Hematopoietic multipotent progenitor cell treated with erythropoietin and hydrocortisone succinate and interleukin-3 and kit ligand, for 8 days (in vitro differentiated cells): Measurements from ENCODE around the gene CERS2.

ENCODE experiments used
- DNase-seq: peaks from one replicate; pipeline ENCODE4 v3.0.0-alpha.2; 2015

Gene CERS2

GRCh38 chr1:150997126-150997872 lies 22.7 kb upstream of the CERS2 start:
- DNase-seq, result no peak

- DNase-seq, result peak; percentile 44
Measured at GRCh38 chr1:150995896-150996295, 21.3 kb upstream of the CERS2 start.

GRCh38 chr1:150995460-150995859 lies 20.8 kb upstream of the CERS2 start:
- DNase-seq, result no peak

- DNase-seq, result no peak
Measured at GRCh38 chr1:150994248-150994647, 19.6 kb upstream of the CERS2 start.

GRCh38 chr1:150992626-150993025 lies 18.0 kb upstream of the CERS2 start:
- DNase-seq, result no peak

- no peak for DNase-seq
Measured at GRCh38 chr1:150987924-150988323, 13.3 kb upstream of the CERS2 start.

- DNase-seq, result no peak
Measured at GRCh38 chr1:150985179-150985825, 10.7 kb upstream of the CERS2 start.

- DNase-seq, result peak; percentile 67
Measured at GRCh38 chr1:150981805-150982712, 7.4 kb upstream of the CERS2 start, which contains the start of gene ANXA9. TSS of gene ANXA9 (plus strand) at chr1:150982292. CDS start at chr1:150983106, 814 bp downstream.

GRCh38 chr1:150981177-150981804 lies 6.7 kb upstream of the CERS2 start:
- no peak for DNase-seq

GRCh38 chr1:150979092-150980056 lies 4.7 kb upstream of the CERS2 start:
- DNase-seq, result peak; percentile 96

- DNase-seq, result peak; percentile 99
Measured at GRCh38 chr1:150976879-150977694, 2.5 kb upstream of the CERS2 start.

- DNase-seq, result peak; percentile 44
Measured at GRCh38 chr1:150976401-150976821, 1.8 kb upstream of the CERS2 start.

GRCh38 chr1:150973836-150974579 lies 627 bp downstream of the CERS2 start:
- DNase-seq, result peak; percentile 43

- DNase-seq, result no peak
Measured at GRCh38 chr1:150973258-150973835, 1.3 kb downstream of the CERS2 start.

GRCh38 chr1:150972417-150972940 lies 2.2 kb downstream of the CERS2 start:
- DNase-seq, result peak; percentile 18

GRCh38 chr1:150971583-150972416 lies 2.8 kb downstream of the CERS2 start:
- DNase-seq, result peak; percentile 30

GRCh38 chr1:150970808-150971582 lies 3.6 kb downstream of the CERS2 start:
- no peak for DNase-seq
